Measurements from ENCODE around the gene HK3. TPM values are rescaled to one million over a fixed set of nuclear protein-coding genes. Genes with fewer than 3 reads are reported as not detected.

Gene HK3
- total RNA-seq, 1 donor from 2014 or later = 10.6 TPM

Other genes starting within 250 kb of the HK3 start
- not detected for gene UNC5A, start 88.8 kb downstream of the HK3 start, total RNA-seq
- 10.1 TPM for gene UIMC1, start 107.4 kb upstream of the HK3 start, total RNA-seq
- 5.4 TPM for gene ZNF346, start 123.3 kb upstream of the HK3 start, total RNA-seq
- 89.8 TPM for gene FGFR4, start 187.6 kb upstream of the HK3 start, total RNA-seq
- 30.4 TPM for gene NSD1, start 234.4 kb upstream of the HK3 start, total RNA-seq

Measured in left lobe of liver (tissue), 1 donor.